GM12878 (cell line): ENCODE results near the gene CCDC82. TPM values are rescaled to one million over a fixed set of nuclear protein-coding genes. Genes with fewer than 3 reads are reported as not detected.

ENCODE experiments used
- BACH1 ChIP-seq: fragments of 450-650 bp; IDR thresholded peaks from 2 replicates; pipeline ENCODE4 v1.6.1; 2017; ENCODE audit warnings: mild to moderate bottlenecking, borderline replicate concordance
- CEBPZ ChIP-seq: fragments of 150-350 bp; IDR thresholded peaks from 2 replicates; pipeline ENCODE4 v1.6.1; 2016; ENCODE audit warnings: low read depth, low read length
- CHD4 ChIP-seq: fragments of 200-600 bp; sonication (generic); IDR thresholded peaks from 2 replicates; pipeline ENCODE4 v1.6.1; 2016; ENCODE audit warnings: mild to moderate bottlenecking
- CREM ChIP-seq: IDR thresholded peaks from 2 replicates; pipeline ENCODE4 v1.6.1; 2014; ENCODE audit warnings: antibody characterized with exemption, low read depth
- CUX1 ChIP-seq: IDR thresholded peaks from 2 replicates; pipeline ENCODE4 v1.6.1; 2012; ENCODE audit warnings: improper control_type of control experiment, low read depth, low read length; ENCODE audit not compliant: insufficient replicate concordance
- E4F1 ChIP-seq: fragments of 450-650 bp; IDR thresholded peaks from 2 replicates; pipeline ENCODE4 v1.6.1; 2018; ENCODE audit warnings: borderline replicate concordance, mild to moderate bottlenecking; ENCODE audit not compliant: partially characterized antibody
- ESRRA ChIP-seq: IDR thresholded peaks from 2 replicates; pipeline ENCODE4 v1.6.1; 2012; ENCODE audit warnings: mild to moderate bottlenecking, low read length, improper control_type of control experiment
- FOXK2 ChIP-seq: fragments of 450-650 bp; IDR thresholded peaks from 2 replicates; pipeline ENCODE4 v1.6.1; 2017; ENCODE audit warnings: mild to moderate bottlenecking, moderate library complexity
- HCFC1 ChIP-seq: fragments of 150-350 bp; IDR thresholded peaks from 2 replicates; pipeline ENCODE4 v1.6.1; 2014; ENCODE audit warnings: low read length
- KLF5 ChIP-seq: fragments of 450-650 bp; IDR thresholded peaks from 2 replicates; pipeline ENCODE4 v1.6.1; 2014; ENCODE audit warnings: mild to moderate bottlenecking; ENCODE audit not compliant: partially characterized antibody
- LARP7 ChIP-seq: fragments of 450-650 bp; IDR thresholded peaks from 2 replicates; pipeline ENCODE4 v1.6.1; 2017; ENCODE audit warnings: mild to moderate bottlenecking
- MXI1 ChIP-seq: fragments of 150-350 bp; IDR thresholded peaks from 2 replicates; pipeline ENCODE4 v1.6.1; 2011; ENCODE audit warnings: low read depth, mild to moderate bottlenecking, inconsistent platforms, low read length, improper control_type of control experiment
- PBX3 ChIP-seq: IDR thresholded peaks from 2 replicates; pipeline ENCODE4 v1.6.1; 2011; ENCODE audit warnings: mild to moderate bottlenecking, low read depth, low read length, moderate library complexity; ENCODE audit not compliant: insufficient replicate concordance
- RB1 ChIP-seq: fragments of 450-650 bp; formaldehyde crosslinking; IDR thresholded peaks from 2 replicates; pipeline ENCODE4 v1.6.1; 2017; ENCODE audit warnings: mild to moderate bottlenecking, borderline replicate concordance
- SIN3A ChIP-seq: IDR thresholded peaks from 2 replicates; pipeline ENCODE4 v1.6.1; 2012; ENCODE audit warnings: low read depth, low read length, improper control_type of control experiment
- SIX5 ChIP-seq: IDR thresholded peaks from 2 replicates; pipeline ENCODE4 v1.6.1; 2011; ENCODE audit warnings: mild to moderate bottlenecking, low read depth, low read length, moderate library complexity; ENCODE audit not compliant: severe bottlenecking
- TCF12 ChIP-seq: IDR thresholded peaks from 2 replicates; pipeline ENCODE4 v1.6.1; 2011; ENCODE audit warnings: low read depth, mild to moderate bottlenecking, low read length
- TCF3 ChIP-seq: IDR thresholded peaks from 2 replicates; pipeline ENCODE4 v1.6.1; 2012; ENCODE audit warnings: low read depth, mild to moderate bottlenecking, low read length, borderline replicate concordance; ENCODE audit not compliant: insufficient read depth
- polyA plus RNA-seq, 11 experiments: library from polyadenylated mRNA; depleted of rRNA in 4 of 11; unstranded in 6 of 11; stranded (reverse) in 5 of 11; fragments of >200 nt; fragmentation: Nextera tagmentation in 4 of 11; fragmentation: Illumina TruSeq in 1 of 11; extraction: Ambion mirVana in 4 of 11; extraction: Trizol in 1 of 11; gene quantifications; 1 replicate in 1 of 11; 2 replicates in 10 of 11; pipeline versions ENCODE4 v1.2.1 to v1.2.3, GENCODE V29; 2011 to 2016; ENCODE audit warnings: inconsistent platforms in 2 of 11, missing spikeins in 2 of 11, low read depth in 1 of 11
- total RNA-seq, 4 experiments: library from RNA; depleted of rRNA in 3 of 4; stranded (reverse); fragments of >200 nt in 3 of 4; fragmentation: Illumina TruSeq in 1 of 4; extraction: Trizol in 1 of 4; gene quantifications; 2 replicates each; pipeline versions ENCODE4 v1.2.1 to v1.2.3, GENCODE V29; 2013 to 2021

Gene CCDC82
- total and polyA plus RNA-seq, 10 of the 15 experiments (the other 5 are each of a cell fraction or from before 2014, with no cell fraction given) = 15.2 to 62.4 (median 28.8) TPM

GRCh38 chr11:96341211-96342013, 48.3 kb downstream of the CCDC82 start (continued):
- TF ChIP-seq CUX1 (no peak), KLF5 (no peak), SIX5 (no peak), TCF3 (no peak), FOXK2 (no peak), E4F1 (no peak), CEBPZ (no peak), SIN3A (no peak; the same call in 1 of the 2 replicates), TCF12 (no peak), CREM (no peak), LARP7 (no peak), RB1 (no peak), PBX3 (no peak), MXI1 (peak; percentile 37; the same call in 1 of the 2 replicates), BACH1 (no peak), ESRRA (no peak), HCFC1 (peak; percentile 27; the same call in 1 of the 2 replicates), CHD4 (no peak)
